Upper lobe of left lung (tissue), 6 donors: ENCODE measurements around the gene BUB3. TPM values are rescaled to one million over a fixed set of nuclear protein-coding genes. Genes with fewer than 3 reads are reported as not detected.
A peak's percentile ranks its signal among the peaks of the same experiment; 100 is the strongest.

ENCODE experiments used
- ATAC-seq, 2 donors: fragments of 200-7000 bp; cut with Tn5 transposase; one replicate each; pipeline ENCODE4 v1.9.1; 2022; ENCODE audit warnings: mild to moderate bottlenecking in 2 of 2, moderate library complexity in 2 of 2; ENCODE audit not compliant: low FRiP score in 2 of 2
- DNase-seq, 2 donors: peaks; one replicate each; pipeline ENCODE4 v3.0.0-alpha.2; 2019 to 2020
- H3K27ac ChIP-seq, 4 donors: fragments of 200-600 bp; sonication (generic); one replicate each; pipeline ENCODE4 v1.5.1; 2016 to 2019
- H3K27me3 ChIP-seq, 4 donors: fragments of 200-600 bp; sonication (generic); one replicate each; pipeline ENCODE4 v1.5.1; 2017 to 2019
- H3K36me3 ChIP-seq, 4 donors: fragments of 200-600 bp; sonication (generic); one replicate each; pipeline ENCODE4 v1.5.1; 2016 to 2019
- H3K4me1 ChIP-seq, 4 donors: fragments of 200-600 bp; sonication (generic); one replicate each; pipeline ENCODE4 v1.5.1; 2018 to 2019
- H3K4me3 ChIP-seq, 4 donors: fragments of 200-600 bp; sonication (generic); one replicate each; pipeline ENCODE4 v1.5.1; 2017 to 2019; ENCODE audit warnings: mild to moderate bottlenecking in 2 of 4, moderate library complexity in 1 of 4
- H3K9me3 ChIP-seq, 4 donors: fragments of 200-600 bp; sonication (generic); one replicate each; pipeline ENCODE4 v1.5.1; 2018 to 2019
- CTCF ChIP-seq, 6 experiments: fragments of 450-650 bp in 4 of 6; fragments of 200-600 bp in 2 of 6; sonication (generic) in 2 of 6; IDR thresholded peaks; one replicate each; pipeline ENCODE4 v1.5.1; 2016 to 2019; ENCODE audit warnings: antibody characterized with exemption in 6 of 6
- EP300 ChIP-seq, 4 donors: sonication (generic); formaldehyde crosslinking; IDR thresholded peaks; one replicate each; pipeline ENCODE4 v1.5.1; 2017; ENCODE audit warnings: antibody characterized with exemption in 4 of 4, control low read depth in 2 of 4
- POLR2A ChIP-seq, 4 donors: fragments of 450-650 bp; IDR thresholded peaks; one replicate each; pipeline ENCODE4 v1.5.1; 2016 to 2017; ENCODE audit warnings: antibody characterized with exemption in 4 of 4, mild to moderate bottlenecking in 2 of 4
- POLR2AphosphoS5 ChIP-seq, 2 donors: sonication (generic); formaldehyde crosslinking; IDR thresholded peaks; one replicate each; pipeline ENCODE4 v1.5.1; 2017; ENCODE audit warnings: antibody characterized with exemption in 2 of 2
- WGBS, 2 donors: methylation state at CpG; one replicate each; pipeline ENCODE4 v1.1.5; 2017 to 2018; 5-methylcytosine and 5-hydroxymethylcytosine counted together
- total RNA-seq, 6 donors: library from RNA; depleted of rRNA in 4 of 6; stranded (reverse); fragments of >200 nt in 4 of 6; gene quantifications; one replicate each; pipeline versions ENCODE4 v1.1.0 to v1.2.1, GENCODE V29; 2016 to 2021
- donor health status: DM: no; HTN: no; CAD: no; lungs with moderate emphysema.
- donor health status: DM: no; HTN: yes; CAD: no; lungs with severe emphysema.

BUB3 gene
- total RNA-seq, 6 donors from 2014 or later: 41.0 to 138 (median 52.4) TPM

DNA sequence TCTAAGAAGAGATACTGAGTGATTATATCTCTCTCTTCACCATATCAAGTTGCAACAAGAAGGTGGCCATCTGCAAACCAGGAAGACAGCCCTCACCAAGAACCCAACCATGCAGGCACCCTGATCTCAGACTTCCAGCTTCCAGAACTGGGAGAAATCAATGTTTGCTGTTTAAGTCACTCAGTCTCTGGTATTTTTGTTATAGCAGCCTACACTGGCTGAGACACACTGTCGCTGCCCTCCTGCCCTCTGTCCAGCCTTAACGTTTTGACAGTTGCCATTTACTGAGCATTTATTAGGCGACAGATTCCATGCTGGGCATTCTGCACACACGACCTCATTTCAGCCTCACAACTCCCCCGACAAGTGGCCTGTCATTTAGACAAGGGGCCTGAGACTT is 28.0 kb upstream of the BUB3 start:
- Histone ChIP-seq H3K27ac (no peak overlapping the region), H3K4me3 (no peak overlapping the region), H3K36me3 (no peaks in the 10 kb centered on the region), H3K4me1 (no peaks in the 10 kb centered on the region), H3K9me3 (no peaks in the 10 kb centered on the region), H3K27me3 (no peaks in the 10 kb centered on the region)
- 65 to 77% methylated on average over 5 of the region's 5 CpGs for WGBS, 2 donors
- ATAC-seq: no peak
- no peak for DNase-seq
- TF ChIP-seq POLR2A (IDR thresholded peaks at IDR 0.05) (no peak), EP300 (IDR thresholded peaks at IDR 0.05) (no peak), CTCF (IDR thresholded peaks at IDR 0.05) (no peak), POLR2AphosphoS5 (IDR thresholded peaks at IDR 0.05) (no peak)

DNA sequence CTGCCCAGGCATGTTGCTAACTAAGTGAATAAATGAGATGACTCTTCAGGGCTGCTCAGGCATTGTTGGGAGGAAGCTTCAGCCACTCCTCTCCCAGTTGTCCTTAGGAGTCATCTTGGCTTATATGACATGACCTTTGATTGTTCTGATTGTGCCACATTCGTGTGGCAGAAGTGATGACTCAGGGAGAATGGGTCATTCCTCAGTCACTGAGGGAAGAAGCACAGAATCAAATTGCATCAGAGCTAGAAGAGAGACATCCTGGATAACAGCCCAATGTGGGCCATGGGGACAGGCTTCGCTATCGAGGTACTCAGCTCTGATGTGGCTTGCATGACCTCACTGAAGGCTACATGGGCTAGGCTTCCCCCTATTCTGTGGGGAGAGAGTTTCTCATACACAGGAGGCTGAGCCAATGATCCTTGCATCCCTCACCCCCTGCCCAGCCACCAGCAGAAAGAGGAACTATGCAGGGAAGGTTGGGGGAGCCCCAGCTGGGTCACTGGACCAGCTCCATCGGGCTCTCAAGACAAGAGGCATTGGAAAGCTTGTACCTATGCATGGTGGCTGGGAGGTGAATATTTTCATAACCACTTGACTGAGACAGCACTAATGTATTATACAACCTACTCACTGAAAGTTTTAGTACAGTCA is 24.5 kb upstream of the BUB3 start:
- Histone ChIP-seq H3K27ac (no peak overlapping the region), H3K36me3 (no peaks in the 10 kb centered on the region), H3K4me3 (no peak overlapping the region), H3K9me3 (no peaks in the 10 kb centered on the region), H3K4me1 (peaks cover 15 to 23% (median 21%) of the 10 kb centered on the region in 4 donors), H3K27me3 (peaks cover 0 to 28% (median 13%) of the 10 kb centered on the region in 4 donors)
- no peak for TF ChIP-seq POLR2A (IDR thresholded peaks at IDR 0.05)
- no peak for TF ChIP-seq EP300 (IDR thresholded peaks at IDR 0.05)
- no peak for TF ChIP-seq POLR2AphosphoS5 (IDR thresholded peaks at IDR 0.05)
- no peak for TF ChIP-seq CTCF (IDR thresholded peaks at IDR 0.05)
- DNase-seq (no peak), ATAC-seq (no peak)
- 66 to 70% methylated on average over 4 of the region's 4 CpGs for WGBS, 2 donors

DNA sequence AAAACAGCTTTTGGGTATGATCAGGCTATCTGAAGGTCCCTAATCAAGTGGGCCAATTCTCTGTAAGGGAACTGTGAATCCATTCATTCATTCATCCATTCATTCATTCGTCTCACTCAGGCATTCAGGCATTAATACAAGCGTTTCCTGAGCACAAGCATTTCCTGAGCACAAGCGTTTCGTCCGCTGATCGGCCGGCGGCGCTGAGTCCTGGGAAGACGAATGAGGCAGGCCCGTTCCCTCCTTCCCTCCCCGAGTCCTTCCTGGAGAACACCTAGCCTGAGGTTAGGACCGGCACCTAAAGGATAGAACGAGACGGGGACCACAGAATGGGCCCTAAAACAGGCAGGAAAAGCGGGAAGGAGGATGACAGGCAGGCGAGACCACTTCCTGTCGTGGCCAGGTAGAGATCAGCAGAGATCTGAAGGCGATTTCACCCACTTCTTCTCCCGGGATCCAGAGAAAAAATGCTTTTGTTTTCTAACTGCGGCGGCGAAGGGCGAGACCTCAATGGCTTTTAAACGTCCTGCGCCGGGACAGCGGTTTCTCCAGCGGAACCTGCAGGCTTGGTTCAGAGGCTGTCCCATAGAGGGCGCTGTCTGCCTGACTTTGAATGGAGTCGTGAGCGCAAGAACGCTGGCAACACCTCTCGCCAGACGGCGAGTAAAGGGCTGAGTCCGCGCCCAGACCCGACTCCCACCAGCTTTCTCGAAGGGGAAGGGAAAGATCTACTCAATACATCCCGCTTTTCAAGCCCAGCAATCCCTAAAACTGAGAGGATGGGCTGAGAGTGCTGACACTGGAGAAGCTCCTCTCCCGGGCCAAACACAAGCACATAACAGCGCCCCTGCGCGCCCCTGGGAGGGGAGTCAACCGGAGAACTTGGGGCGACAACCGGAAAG is 21.4 kb upstream of the BUB3 start:
- H3K27ac ChIP-seq: no peak overlapping the region
- 4% methylated on average over 23 to 44 of the region's 48 CpGs for WGBS, 2 donors
- H3K27me3 ChIP-seq: peaks cover 0 to 58% (median 43%) of the 10 kb centered on the region in 4 donors
- TF ChIP-seq EP300 (IDR thresholded peaks at IDR 0.05) (no peak), CTCF (IDR thresholded peaks at IDR 0.05) (peak; percentile 86 to 93 (median 90))
- peak overlapping the region in 3 of 4 donors; percentile 7 to 21 (median 9) for H3K4me3 ChIP-seq
- H3K4me1 ChIP-seq: peaks cover 46 to 53% (median 52%) of the 10 kb centered on the region in 4 donors
- DNase-seq (peak; percentile 62 to 79), ATAC-seq (peak; percentile 84 to 90)
- no peaks in the 10 kb centered on the region for H3K9me3 ChIP-seq
- H3K36me3 ChIP-seq: no peaks in the 10 kb centered on the region

DNA sequence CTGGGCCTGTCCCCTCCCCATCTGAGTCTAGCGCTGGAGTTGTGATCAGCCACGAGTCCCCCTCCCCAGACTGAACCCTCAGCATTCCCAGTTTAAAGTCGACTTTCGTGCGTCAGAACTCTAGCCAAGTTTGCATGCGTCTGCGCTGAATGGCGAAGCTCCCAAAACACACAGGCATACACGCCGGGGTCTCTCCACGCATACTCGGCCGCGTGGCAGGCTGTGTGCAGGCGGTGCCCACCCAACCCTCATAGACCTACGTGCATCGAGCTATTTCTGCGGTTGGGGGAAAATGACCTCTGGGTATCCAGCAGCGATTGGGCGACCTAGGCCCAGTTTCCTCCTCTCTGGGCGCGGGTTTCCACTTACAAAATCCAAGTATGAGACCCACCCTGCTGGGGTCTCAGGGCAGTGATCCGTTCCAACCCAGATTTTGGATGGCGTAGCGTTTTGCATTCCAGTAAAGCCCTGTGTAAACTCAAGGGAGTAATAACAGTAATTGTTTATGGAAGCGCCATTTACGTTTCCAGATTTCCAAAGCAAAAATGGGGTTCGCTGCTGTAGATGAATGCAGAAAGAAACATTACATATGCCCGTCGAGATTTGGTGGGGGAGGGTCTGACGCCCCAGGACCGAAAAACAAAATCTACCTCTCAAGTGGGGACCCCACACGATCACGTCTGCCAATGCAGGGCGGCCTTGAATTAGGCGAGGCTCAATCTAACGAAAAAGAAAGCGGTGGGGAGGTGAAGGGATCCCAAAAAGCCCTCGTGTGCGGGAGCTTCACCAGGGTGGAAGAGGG is 20.5 kb upstream of the BUB3 start:
- Histone ChIP-seq H3K4me3 (no peak overlapping the region), H3K4me1 (peaks cover 46 to 58% (median 52%) of the 10 kb centered on the region in 4 donors), H3K9me3 (no peaks in the 10 kb centered on the region), H3K27ac (no peak overlapping the region), H3K36me3 (no peaks in the 10 kb centered on the region), H3K27me3 (peaks cover 0 to 64% (median 48%) of the 10 kb centered on the region in 4 donors)
- TF ChIP-seq POLR2A (IDR thresholded peaks at IDR 0.05) (no peak), EP300 (IDR thresholded peaks at IDR 0.05) (no peak), POLR2AphosphoS5 (IDR thresholded peaks at IDR 0.05) (no peak), CTCF (IDR thresholded peaks at IDR 0.05) (no peak)
- ATAC-seq (peak in 1 of 2 donors; percentile 20), DNase-seq (peak in 1 of 2 donors; percentile 33)
- WGBS, 2 donors: 11% methylated on average over 17 to 40 of the region's 40 CpGs
